HEK293T (cell line): ENCODE data around the gene AKAP11.

Experiments used
- ARNT ChIP-seq: fragments of 450-650 bp; IDR thresholded peaks from 2 replicates; pipeline ENCODE4 v1.6.1; 2017; ENCODE audit warnings: mild to moderate bottlenecking
- BHLHE40 ChIP-seq: fragments of 450-650 bp; IDR thresholded peaks from 2 replicates; pipeline ENCODE4 v1.6.1; 2016; ENCODE audit warnings: mild to moderate bottlenecking, moderate library complexity, borderline replicate concordance
- CTBP1 ChIP-seq: fragments of 450-650 bp; IDR thresholded peaks from 2 replicates; pipeline ENCODE4 v1.6.1; 2016; ENCODE audit warnings: borderline replicate concordance
- ELF4 ChIP-seq: fragments of 450-650 bp; IDR thresholded peaks from 2 replicates; pipeline ENCODE4 v1.6.1; 2017; ENCODE audit warnings: antibody characterized with exemption
- FOXA1 ChIP-seq: fragments of 450-650 bp; IDR thresholded peaks from 2 replicates; pipeline ENCODE4 v1.6.1; 2016; ENCODE audit warnings: mild to moderate bottlenecking
- FOXK2 ChIP-seq: fragments of 450-650 bp; IDR thresholded peaks from 2 replicates; pipeline ENCODE4 v1.6.1; 2016; ENCODE audit warnings: mild to moderate bottlenecking
- FOXM1 ChIP-seq: fragments of 450-650 bp; IDR thresholded peaks from 2 replicates; pipeline ENCODE4 v1.6.1; 2017; ENCODE audit warnings: mild to moderate bottlenecking, borderline replicate concordance
- HDGF ChIP-seq: fragments of 450-650 bp; IDR thresholded peaks from 2 replicates; pipeline ENCODE4 v1.6.1; 2017; ENCODE audit warnings: antibody characterized with exemption, borderline replicate concordance
- L3MBTL2 ChIP-seq: fragments of 450-650 bp; conservative IDR thresholded peaks from 2 replicates; pipeline ENCODE4 v1.6.1; 2016; ENCODE audit warnings: mild to moderate bottlenecking
- SP1 ChIP-seq: fragments of 450-650 bp; IDR thresholded peaks from 2 replicates; pipeline ENCODE4 v1.6.1; 2017
- SUZ12 ChIP-seq: fragments of 450-650 bp; IDR thresholded peaks from 2 replicates; pipeline ENCODE4 v1.6.1; 2016; ENCODE audit warnings: mild to moderate bottlenecking
- TARDBP ChIP-seq: fragments of 450-650 bp; IDR thresholded peaks from 2 replicates; pipeline ENCODE4 v1.6.1; 2016
- ZNF384 ChIP-seq: fragments of 450-650 bp; IDR thresholded peaks from 2 replicates; pipeline ENCODE4 v1.6.1; 2016
- TF ChIP-seq, protein P1 (sequence below): fragments of 450-650 bp; IDR thresholded peaks from 2 replicates; pipeline ENCODE4 v1.6.1; 2016

- TF ChIP-seq BHLHE40 (no peak), FOXK2 (no peak), SP1 (no peak), FOXM1 (no peak), CTBP1 (no peak), ELF4 (no peak), FOXA1 (no peak), ZNF384 (no peak), ARNT (no peak), HDGF (no peak), TARDBP (no peak), SUZ12 (no peak), L3MBTL2 (no peak)
- TF ChIP-seq, protein P1, sequence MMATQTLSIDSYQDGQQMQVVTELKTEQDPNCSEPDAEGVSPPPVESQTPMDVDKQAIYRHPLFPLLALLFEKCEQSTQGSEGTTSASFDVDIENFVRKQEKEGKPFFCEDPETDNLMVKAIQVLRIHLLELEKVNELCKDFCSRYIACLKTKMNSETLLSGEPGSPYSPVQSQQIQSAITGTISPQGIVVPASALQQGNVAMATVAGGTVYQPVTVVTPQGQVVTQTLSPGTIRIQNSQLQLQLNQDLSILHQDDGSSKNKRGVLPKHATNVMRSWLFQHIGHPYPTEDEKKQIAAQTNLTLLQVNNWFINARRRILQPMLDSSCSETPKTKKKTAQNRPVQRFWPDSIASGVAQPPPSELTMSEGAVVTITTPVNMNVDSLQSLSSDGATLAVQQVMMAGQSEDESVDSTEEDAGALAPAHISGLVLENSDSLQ = no peak
These were observed 8.6 kb downstream of the AKAP11 start for GRCh38 chr13:42280537-42280936.
